Measurements from ENCODE around the gene SLC27A3. TPM values are rescaled to one million over a fixed set of nuclear protein-coding genes. Genes with fewer than 3 reads are reported as not detected.
A peak's percentile ranks its signal among the peaks of the same experiment; 100 is the strongest.

SLC27A3 gene
- 11.5 and 13.7 TPM in 2 replicates for total RNA-seq

- DNase-seq (ENCODE audit: low spot score), result no peak
- intact Hi-C loops (cut with micrococcal nuclease), result no loop called here
- Mint-ChIP-seq H3K9me3 (no peaks in the 10 kb centered on the region), H3K4me1 (ENCODE audit: low read depth) (peaks cover 24% of the 10 kb centered on the region), H3K27ac (peak within 1 kb of the TSS; percentile 58), H3K4me3 (ENCODE audit: low read depth) (peak within 1 kb of the TSS; percentile 77), H3K27me3 (ENCODE audit: low read depth) (no peaks in the 10 kb centered on the region), H3K36me3 (ENCODE audit: low read depth) (peaks cover 39% of the 10 kb centered on the region)
Measured at GRCh38 chr1:153774780-153775457, at the start of gene SLC27A3. Gene SLC27A3 (plus strand): TSS chr1:153775407. CDS start chr1:153775498, 91 bp downstream.

GRCh38 chr1:153727463-153728304, 47.5 kb upstream of the SLC27A3 start, which contains the start of gene INTS3:
Gene INTS3 (plus strand): TSS chr1:153728050. CDS start chr1:153728635, 585 bp downstream.
- peak; percentile 100 for DNase-seq (ENCODE audit: low spot score)
- H3K9me3 Mint-ChIP-seq, result no peaks in the 10 kb centered on the region
- H3K4me3 Mint-ChIP-seq (ENCODE audit: low read depth), result peak within 1 kb of the TSS; percentile 95
- H3K4me1 Mint-ChIP-seq (ENCODE audit: low read depth), result peaks cover 31% of the 10 kb centered on the region
- H3K27me3 Mint-ChIP-seq (ENCODE audit: low read depth), result no peaks in the 10 kb centered on the region
- intact Hi-C loops (cut with micrococcal nuclease), result loop anchor here (5.0 kb wide), 1 partner anchor 55 kb away; the partner anchor contains the start of gene ILF2
- peaks cover 22% of the 10 kb centered on the region for H3K36me3 Mint-ChIP-seq (ENCODE audit: low read depth)
- peak within 1 kb of the TSS; percentile 94 for H3K27ac Mint-ChIP-seq

GRCh38 chr1:153728305-153729066, 46.7 kb upstream of the SLC27A3 start:
- peak overlapping the region; percentile 94 for H3K27ac Mint-ChIP-seq
- intact Hi-C loops (cut with micrococcal nuclease), result loop anchor here (5.0 kb wide), 1 partner anchor 56 kb away; the partner anchor contains the start of gene ILF2
- H3K4me1 Mint-ChIP-seq (ENCODE audit: low read depth), result peaks cover 26% of the 10 kb centered on the region
- peak; percentile 20 for DNase-seq (ENCODE audit: low spot score)
- H3K27me3 Mint-ChIP-seq (ENCODE audit: low read depth), result no peaks in the 10 kb centered on the region
- peaks cover 22% of the 10 kb centered on the region for H3K36me3 Mint-ChIP-seq (ENCODE audit: low read depth)
- no peaks in the 10 kb centered on the region for H3K9me3 Mint-ChIP-seq
- peak overlapping the region; percentile 95 for H3K4me3 Mint-ChIP-seq (ENCODE audit: low read depth)

GRCh38 chr1:153730468-153730988, 44.7 kb upstream of the SLC27A3 start:
- no peak overlapping the region for H3K4me3 Mint-ChIP-seq (ENCODE audit: low read depth)
- H3K27me3 Mint-ChIP-seq (ENCODE audit: low read depth), result no peaks in the 10 kb centered on the region
- peaks cover 32% of the 10 kb centered on the region for H3K4me1 Mint-ChIP-seq (ENCODE audit: low read depth)
- H3K36me3 Mint-ChIP-seq (ENCODE audit: low read depth), result peaks cover 28% of the 10 kb centered on the region
- H3K27ac Mint-ChIP-seq, result no peak overlapping the region
- intact Hi-C loops (cut with micrococcal nuclease), result no loop called here
- DNase-seq (ENCODE audit: low spot score), result no peak
- H3K9me3 Mint-ChIP-seq, result no peaks in the 10 kb centered on the region

- H3K36me3 Mint-ChIP-seq (ENCODE audit: low read depth), result peaks cover 36% of the 10 kb centered on the region
- no peaks in the 10 kb centered on the region for H3K9me3 Mint-ChIP-seq
- no peak for DNase-seq (ENCODE audit: low spot score)
- intact Hi-C loops (cut with micrococcal nuclease), result no loop called here
- H3K4me3 Mint-ChIP-seq (ENCODE audit: low read depth), result no peak overlapping the region
- no peaks in the 10 kb centered on the region for H3K27me3 Mint-ChIP-seq (ENCODE audit: low read depth)
- no peak overlapping the region for H3K27ac Mint-ChIP-seq
- peaks cover 28% of the 10 kb centered on the region for H3K4me1 Mint-ChIP-seq (ENCODE audit: low read depth)
Measured at GRCh38 chr1:153733970-153734369, 41.2 kb upstream of the SLC27A3 start.

GRCh38 chr1:153734396-153735089, 40.7 kb upstream of the SLC27A3 start:
- H3K9me3 Mint-ChIP-seq, result no peaks in the 10 kb centered on the region
- no peak overlapping the region for H3K4me3 Mint-ChIP-seq (ENCODE audit: low read depth)
- no peak for DNase-seq (ENCODE audit: low spot score)
- H3K4me1 Mint-ChIP-seq (ENCODE audit: low read depth), result peaks cover 24% of the 10 kb centered on the region
- no peaks in the 10 kb centered on the region for H3K27me3 Mint-ChIP-seq (ENCODE audit: low read depth)
- intact Hi-C loops (cut with micrococcal nuclease), result no loop called here
- peaks cover 32% of the 10 kb centered on the region for H3K36me3 Mint-ChIP-seq (ENCODE audit: low read depth)
- H3K27ac Mint-ChIP-seq, result no peak overlapping the region

GRCh38 chr1:153735090-153735420, 40.2 kb upstream of the SLC27A3 start:
- Mint-ChIP-seq H3K36me3 (ENCODE audit: low read depth) (peaks cover 28% of the 10 kb centered on the region), H3K4me1 (ENCODE audit: low read depth) (peaks cover 19% of the 10 kb centered on the region)

GRCh38 chr1:153741986-153742385, 33.2 kb upstream of the SLC27A3 start:
- intact Hi-C loops (cut with micrococcal nuclease), result no loop called here
- peaks cover 21% of the 10 kb centered on the region for H3K4me1 Mint-ChIP-seq (ENCODE audit: low read depth)
- no peak overlapping the region for H3K4me3 Mint-ChIP-seq (ENCODE audit: low read depth)
- DNase-seq (ENCODE audit: low spot score), result no peak
- H3K27me3 Mint-ChIP-seq (ENCODE audit: low read depth), result no peaks in the 10 kb centered on the region
- H3K36me3 Mint-ChIP-seq (ENCODE audit: low read depth), result peaks cover 54% of the 10 kb centered on the region
- H3K9me3 Mint-ChIP-seq, result no peaks in the 10 kb centered on the region
- peak overlapping the region; percentile 13 for H3K27ac Mint-ChIP-seq

More at GRCh38 chr1:153735090-153735420, 40.2 kb upstream of the SLC27A3 start:
- H3K4me3 Mint-ChIP-seq (ENCODE audit: low read depth), result no peak overlapping the region
- DNase-seq (ENCODE audit: low spot score), result no peak
- no peaks in the 10 kb centered on the region for H3K9me3 Mint-ChIP-seq
- intact Hi-C loops (cut with micrococcal nuclease), result no loop called here
- no peak overlapping the region for H3K27ac Mint-ChIP-seq
- H3K27me3 Mint-ChIP-seq (ENCODE audit: low read depth), result no peaks in the 10 kb centered on the region

- H3K9me3 Mint-ChIP-seq, result no peaks in the 10 kb centered on the region
- no peaks in the 10 kb centered on the region for H3K27me3 Mint-ChIP-seq (ENCODE audit: low read depth)
- peaks cover 55% of the 10 kb centered on the region for H3K36me3 Mint-ChIP-seq (ENCODE audit: low read depth)
- no peak overlapping the region for H3K4me3 Mint-ChIP-seq (ENCODE audit: low read depth)
- intact Hi-C loops (cut with micrococcal nuclease), result no loop called here
- peaks cover 19% of the 10 kb centered on the region for H3K4me1 Mint-ChIP-seq (ENCODE audit: low read depth)
- no peak for DNase-seq (ENCODE audit: low spot score)
- peak overlapping the region; percentile 13 for H3K27ac Mint-ChIP-seq
Measured at GRCh38 chr1:153742411-153743142, 32.6 kb upstream of the SLC27A3 start.

- H3K36me3 Mint-ChIP-seq (ENCODE audit: low read depth), result peaks cover 72% of the 10 kb centered on the region
- no peaks in the 10 kb centered on the region for H3K27me3 Mint-ChIP-seq (ENCODE audit: low read depth)
- H3K4me3 Mint-ChIP-seq (ENCODE audit: low read depth), result no peak overlapping the region
- DNase-seq (ENCODE audit: low spot score), result no peak
- no peak overlapping the region for H3K27ac Mint-ChIP-seq
- no peaks in the 10 kb centered on the region for H3K9me3 Mint-ChIP-seq
- peaks cover 25% of the 10 kb centered on the region for H3K4me1 Mint-ChIP-seq (ENCODE audit: low read depth)
- intact Hi-C loops (cut with micrococcal nuclease), result no loop called here
Measured at GRCh38 chr1:153745417-153745816, 29.8 kb upstream of the SLC27A3 start.

- H3K27me3 Mint-ChIP-seq (ENCODE audit: low read depth), result no peaks in the 10 kb centered on the region
- peaks cover 25% of the 10 kb centered on the region for H3K4me1 Mint-ChIP-seq (ENCODE audit: low read depth)
- H3K27ac Mint-ChIP-seq, result no peak overlapping the region
- DNase-seq (ENCODE audit: low spot score), result no peak
- no peaks in the 10 kb centered on the region for H3K9me3 Mint-ChIP-seq
- intact Hi-C loops (cut with micrococcal nuclease), result no loop called here
- H3K36me3 Mint-ChIP-seq (ENCODE audit: low read depth), result peaks cover 73% of the 10 kb centered on the region
- H3K4me3 Mint-ChIP-seq (ENCODE audit: low read depth), result no peak overlapping the region
Measured at GRCh38 chr1:153746174-153746573, 29.0 kb upstream of the SLC27A3 start.
